ENCODE data around the gene B4GALT2. TPM values are rescaled to one million over a fixed set of nuclear protein-coding genes. Genes with fewer than 3 reads are reported as not detected.

Gene B4GALT2
- total RNA-seq, 1 experiment from 2014 or later, result 70.9 TPM

- Histone ChIP-seq H2BK20ac (ENCODE audit: low read depth, low read length, poor library complexity, severe bottlenecking) (no peak overlapping the region), H3K56ac (ENCODE audit: insufficient read length, low read depth, low read length) (no peak overlapping the region), H3K9ac (ENCODE audit: extremely low read depth, insufficient read length, low read length) (no peak overlapping the region), H3K9me3 (ENCODE audit: control insufficient read depth, low read depth, low read length) (no peaks in the 10 kb centered on the region), H2BK15ac (ENCODE audit: low read depth, low read length) (no peak overlapping the region), H3K23me2 (ENCODE audit: insufficient read length, low read depth, low read length, poor library complexity, severe bottlenecking) (no peaks in the 10 kb centered on the region), H3K79me1 (ENCODE audit: insufficient read depth, low read depth, low read length, poor library complexity, severe bottlenecking) (no peaks in the 10 kb centered on the region), H3T11ph (ENCODE audit: low read length) (no peak overlapping the region), H2BK120ac (ENCODE audit: low read depth, low read length, poor library complexity, severe bottlenecking) (no peak overlapping the region), H4K8ac (replicated peaks; ENCODE audit: insufficient read length, low read depth, low read length) (no peak overlapping the region), H2BK5ac (ENCODE audit: insufficient read length, low read length) (no peak overlapping the region), H2AFZ (ENCODE audit: low read length) (no peak overlapping the region), H3K79me2 (ENCODE audit: insufficient read depth, low read length) (no peaks in the 10 kb centered on the region), H4K91ac (ENCODE audit: insufficient read length, low read depth, low read length) (no peak overlapping the region), H4K20me1 (ENCODE audit: control insufficient read depth, insufficient read depth, insufficient read length) (no peaks in the 10 kb centered on the region), H3K14ac (ENCODE audit: insufficient read depth, low read length) (no peak overlapping the region), H3K23ac (ENCODE audit: insufficient read length, low read depth, low read length) (no peak overlapping the region), H3K27me3 (ENCODE audit: insufficient read depth, low read length) (no peaks in the 10 kb centered on the region), H2AK5ac (ENCODE audit: insufficient read length, low read length) (no peak overlapping the region), H3K4ac (ENCODE audit: low read depth, low read length) (no peak overlapping the region), H3K4me1 (ENCODE audit: insufficient read depth, low read length) (peaks cover 6% of the 10 kb centered on the region; the same call in 1 of the 2 replicates), H4K5ac (ENCODE audit: insufficient read length, low read depth, low read length) (no peak overlapping the region), H3K4me2 (ENCODE audit: insufficient read depth, insufficient read length, low read length) (no peak overlapping the region), H3K27ac (ENCODE audit: insufficient read length, low read depth, low read length) (no peak overlapping the region), H3K18ac (ENCODE audit: insufficient read length, low read depth, low read length) (no peak overlapping the region), H2BK12ac (ENCODE audit: insufficient read length, low read depth, low read length) (no peak overlapping the region)
- no peaks in the 10 kb centered on the region for H3K9me3 Mint-ChIP-seq
- H3K4me3 Mint-ChIP-seq, result no peak overlapping the region
- H3K4me1 Mint-ChIP-seq, result peaks cover 26 to 27% of the 10 kb centered on the region in 2 experiments
- peaks cover 11% of the 10 kb centered on the region for H3K27me3 Mint-ChIP-seq (ENCODE audit: low read depth)
- peak overlapping the region in 2 of 3 experiments; percentile 24 to 74; a peak in 2 of 7 replicates for H3K27ac Mint-ChIP-seq
- H3K36me3 Mint-ChIP-seq (ENCODE audit: insufficient read depth in 1 of 3, low read depth in 3 of 3), result no peaks in the 10 kb centered on the region; a peak in 1 of 7 replicates
- peak; percentile 84 for TF ChIP-seq CTCF (conservative IDR thresholded peaks at IDR 0.05)
- no CpG with 5 or more reads among the region's 6 CpGs for WGBS (ENCODE audit: extremely low coverage, insufficient read length, low lambda C conversion rate)
- DNase-seq, result peak; percentile 71
Observed at GRCh38 chr1:44036409-44037139, 57.6 kb downstream of the B4GALT2 start.
